Keratinocyte (primary cell): Measurements from ENCODE around the gene PPP1R14D. TPM values are rescaled to one million over a fixed set of nuclear protein-coding genes. Genes with fewer than 3 reads are reported as not detected.

Source experiments
- DNase-seq: peaks from one replicate; pipeline ENCODE4 v3.0.0-alpha.2; 2011; ENCODE audit warnings: low read depth, missing footprints, low spot score
- FAIRE-seq: peaks from 2 replicates; lab custom pipeline; 2011; peaks lifted over from hg19 to GRCh38; lab: Jason Lieb, UNC
- H2AFZ ChIP-seq: 2 replicates; pipeline ENCODE4 v1.6.0; 2012; ENCODE audit warnings: low read length, control low read depth, inconsistent platforms; ENCODE audit not compliant: control insufficient read depth
- H3K27ac ChIP-seq: 2 replicates; pipeline ENCODE4 v1.5.1; 2011; ENCODE audit warnings: low read length; ENCODE audit not compliant: control insufficient read depth, insufficient read depth
- H3K27me3 ChIP-seq: 3 replicates; pipeline ENCODE4 v1.6.0; 2011; ENCODE audit warnings: low read length; ENCODE audit not compliant: control insufficient read depth, insufficient read depth; ENCODE audit errors: extremely low read depth
- H3K36me3 ChIP-seq, 2 experiments: 2 replicates in 1 of 2; 3 replicates in 1 of 2; pipeline ENCODE4 v1.5.1; 2011; ENCODE audit warnings: low read length in 2 of 2, mild to moderate bottlenecking in 1 of 2; ENCODE audit not compliant: control insufficient read depth in 2 of 2, insufficient read depth in 2 of 2; ENCODE audit errors: extremely low read depth in 1 of 2
- H3K4me1 ChIP-seq: 3 replicates; pipeline ENCODE4 v1.5.1; 2011; ENCODE audit warnings: low read length; ENCODE audit not compliant: control insufficient read depth, insufficient read depth; ENCODE audit errors: extremely low read depth
- H3K4me2 ChIP-seq: 3 replicates; pipeline ENCODE4 v1.6.0; 2011; ENCODE audit warnings: low read depth, low read length; ENCODE audit not compliant: control insufficient read depth, insufficient read depth; ENCODE audit errors: extremely low read depth
- H3K4me3 ChIP-seq, 3 experiments: fragments of 200-600 bp in 1 of 3; sonication (generic) in 1 of 3; 2 replicates in 2 of 3; 3 replicates in 1 of 3; pipeline ENCODE4 v1.5.1; 2011 to 2016; ENCODE audit warnings: low read length in 3 of 3, mild to moderate bottlenecking in 3 of 3, control low read depth in 2 of 3, inconsistent platforms in 1 of 3, low read depth in 1 of 3, mixed read lengths in 1 of 3, mixed run types in 1 of 3, moderate library complexity in 1 of 3; ENCODE audit not compliant: control insufficient read depth in 2 of 3, insufficient read depth in 2 of 3; ENCODE audit errors: extremely low read depth in 1 of 3
- H3K79me2 ChIP-seq: 2 replicates; pipeline ENCODE4 v1.6.0; 2012; ENCODE audit warnings: low read length; ENCODE audit not compliant: control insufficient read depth, insufficient read depth
- H3K9ac ChIP-seq: 3 replicates; pipeline ENCODE4 v1.6.0; 2011; ENCODE audit warnings: low read length; ENCODE audit not compliant: control insufficient read depth, insufficient read depth; ENCODE audit errors: extremely low read depth
- H3K9me1 ChIP-seq: 3 replicates; pipeline ENCODE4 v1.6.0; 2011; ENCODE audit warnings: low read length; ENCODE audit not compliant: control insufficient read depth, insufficient read depth; ENCODE audit errors: extremely low read depth
- H3K9me3 ChIP-seq: 2 replicates; pipeline ENCODE4 v1.5.1; 2012; ENCODE audit warnings: low read depth, low read length; ENCODE audit not compliant: control insufficient read depth
- H4K20me1 ChIP-seq: 3 replicates; pipeline ENCODE4 v1.6.0; 2011; ENCODE audit warnings: low read length; ENCODE audit not compliant: control insufficient read depth, insufficient read depth; ENCODE audit errors: extremely low read depth
- CTCF ChIP-seq, 3 experiments: IDR thresholded peaks in 1 of 3; conservative IDR thresholded peaks in 1 of 3; optimal IDR thresholded peaks in 1 of 3; 2 replicates in 2 of 3; 3 replicates in 1 of 3; pipeline versions ENCODE3 to v1.5.1; 2011; ENCODE audit warnings: low read length in 3 of 3, mild to moderate bottlenecking in 3 of 3, moderate library complexity in 2 of 3, control low read depth in 1 of 3, inconsistent platforms in 1 of 3; ENCODE audit not compliant: insufficient read depth in 2 of 3; ENCODE audit errors: extremely low read depth in 1 of 3
- EZH2 ChIP-seq: IDR thresholded peaks from one replicate; pipeline ENCODE4 v1.6.1; 2012; ENCODE audit warnings: inconsistent platforms, mild to moderate bottlenecking, low read length, moderate library complexity
- dilution Hi-C: fragments of 300-500 bp; cut with MboI; formaldehyde crosslinking; loops from one replicate; pipeline ENCODE4 v1.7.0; 2020; ENCODE audit warnings: low sequenced_read_pairs; ENCODE audit not compliant: extremely low pct_ligation_motif_present
- polyA plus RNA-seq, 5 experiments: library from polyadenylated mRNA; depleted of rRNA in 3 of 5; stranded (reverse) in 3 of 5; stranded (forward) in 1 of 5; unstranded in 1 of 5; fragments of >200 nt; gene quantifications; 1 replicate in 1 of 5; 2 replicates in 3 of 5; 3 replicates in 1 of 5; pipeline versions ENCODE4 v1.2.1 to v1.2.3, GENCODE V29; 2011 to 2012; ENCODE audit warnings: missing spikeins in 2 of 5, low read depth in 1 of 5, low replicate concordance in 1 of 5

Gene PPP1R14D
- polyA plus RNA-seq, 1 donor (not counting 4 experiments of a cell fraction or from before 2014, with no cell fraction given), result not detected

GRCh38 chr15:40803688-40804087, 24.8 kb downstream of the PPP1R14D start:
- dilution Hi-C loops, result no loop called here
- H2AFZ ChIP-seq, result no peak overlapping the region
- no peaks in the 10 kb centered on the region for H4K20me1 ChIP-seq
- peaks cover 3 to 4% of the 10 kb centered on the region in 2 experiments for H3K36me3 ChIP-seq
- no peak overlapping the region for H3K4me2 ChIP-seq
- H3K79me2 ChIP-seq, result peaks cover 51% of the 10 kb centered on the region
- peaks cover 16% of the 10 kb centered on the region for H3K4me1 ChIP-seq
- H3K9ac ChIP-seq, result no peak overlapping the region
- no peak overlapping the region for H3K4me3 ChIP-seq
- TF ChIP-seq EZH2 (no peak), CTCF (optimal IDR thresholded peaks at IDR 0.05 in 1 of 3, IDR thresholded peaks at IDR 0.05 in 1 of 3, conservative IDR thresholded peaks at IDR 0.05 in 1 of 3; ENCODE audit: extremely low read depth in 1 of 3, insufficient read depth in 2 of 3, low read length in 3 of 3) (no peak)
- FAIRE-seq (no peak), DNase-seq (no peak)
- H3K9me3 ChIP-seq, result no peaks in the 10 kb centered on the region
- no peak overlapping the region for H3K27ac ChIP-seq
- no peaks in the 10 kb centered on the region for H3K27me3 ChIP-seq
- peaks cover 1% of the 10 kb centered on the region for H3K9me1 ChIP-seq

- no peak overlapping the region for H3K9ac ChIP-seq
- dilution Hi-C loops, result no loop called here
- H3K9me3 ChIP-seq, result no peaks in the 10 kb centered on the region
- TF ChIP-seq EZH2 (no peak), CTCF (optimal IDR thresholded peaks at IDR 0.05 in 1 of 3, IDR thresholded peaks at IDR 0.05 in 1 of 3, conservative IDR thresholded peaks at IDR 0.05 in 1 of 3; ENCODE audit: extremely low read depth in 1 of 3, insufficient read depth in 2 of 3, low read length in 3 of 3) (no peak)
- no peak overlapping the region for H3K4me3 ChIP-seq
- H3K4me2 ChIP-seq, result no peak overlapping the region
- no peak for DNase-seq
- no peaks in the 10 kb centered on the region for H3K27me3 ChIP-seq
- no peaks in the 10 kb centered on the region for H4K20me1 ChIP-seq
- H3K9me1 ChIP-seq, result no peaks in the 10 kb centered on the region
- peaks cover 3 to 4% of the 10 kb centered on the region in 2 experiments for H3K36me3 ChIP-seq
- no peak for FAIRE-seq
- no peak overlapping the region for H3K27ac ChIP-seq
- peaks cover 49% of the 10 kb centered on the region for H3K79me2 ChIP-seq
- H3K4me1 ChIP-seq, result peaks cover 15% of the 10 kb centered on the region
- H2AFZ ChIP-seq, result no peak overlapping the region
Observed at GRCh38 chr15:40803076-40803475, 25.4 kb downstream of the PPP1R14D start.
